HEK293T (cell line): Measurements from ENCODE around the gene STAG1.

Source experiments
- BHLHE40 ChIP-seq: fragments of 450-650 bp; IDR thresholded peaks from 2 replicates; pipeline ENCODE4 v1.6.1; 2016; ENCODE audit warnings: mild to moderate bottlenecking, moderate library complexity, borderline replicate concordance
- CTBP1 ChIP-seq: fragments of 450-650 bp; IDR thresholded peaks from 2 replicates; pipeline ENCODE4 v1.6.1; 2016; ENCODE audit warnings: borderline replicate concordance
- FOXA1 ChIP-seq: fragments of 450-650 bp; IDR thresholded peaks from 2 replicates; pipeline ENCODE4 v1.6.1; 2016; ENCODE audit warnings: mild to moderate bottlenecking
- LEF1 ChIP-seq: fragments of 450-650 bp; IDR thresholded peaks from 2 replicates; pipeline ENCODE4 v1.6.1; 2017; ENCODE audit warnings: mild to moderate bottlenecking, borderline replicate concordance
- SUZ12 ChIP-seq: fragments of 450-650 bp; IDR thresholded peaks from 2 replicates; pipeline ENCODE4 v1.6.1; 2016; ENCODE audit warnings: mild to moderate bottlenecking
- TARDBP ChIP-seq: fragments of 450-650 bp; IDR thresholded peaks from 2 replicates; pipeline ENCODE4 v1.6.1; 2016
- ZNF384 ChIP-seq: fragments of 450-650 bp; IDR thresholded peaks from 2 replicates; pipeline ENCODE4 v1.6.1; 2016

GRCh38 chr3:136750209-136750896 is 1.8 kb downstream of the STAG1 start:
- no peak for TF ChIP-seq TARDBP
- TF ChIP-seq BHLHE40, result no peak
- no peak for TF ChIP-seq SUZ12
- no peak for TF ChIP-seq LEF1
- no peak for TF ChIP-seq FOXA1
- TF ChIP-seq ZNF384, result no peak
- TF ChIP-seq CTBP1, result no peak
